Prostate gland (tissue), 2 donors: ENCODE data around the gene ATP8B3. TPM values are rescaled to one million over a fixed set of nuclear protein-coding genes. Genes with fewer than 3 reads are reported as not detected.

ENCODE experiments used
- DNase-seq: peaks from one replicate; pipeline ENCODE4 v3.0.0-alpha.2; 2019; ENCODE audit warnings: low spot score
- H3K27ac ChIP-seq, 2 donors: fragments of 200-600 bp; sonication (generic); 2 replicates each; pipeline ENCODE4 v1.5.1; 2017 to 2019
- H3K27me3 ChIP-seq: fragments of 200-600 bp; sonication (generic); replicated peaks from 2 replicates; pipeline ENCODE4 v1.5.1; 2019; ENCODE audit not compliant: insufficient read depth
- H3K36me3 ChIP-seq, 2 donors: fragments of 200-600 bp; sonication (generic); 1 replicate in 1 of 2; 2 replicates in 1 of 2; pipeline versions ENCODE4 v1.5.1 to v1.8.1; 2017 to 2019
- H3K4me1 ChIP-seq: fragments of 200-600 bp; sonication (generic); replicated peaks from 2 replicates; pipeline ENCODE4 v1.5.1; 2019
- H3K4me3 ChIP-seq, 2 donors: fragments of 200-600 bp; sonication (generic); 2 replicates each; pipeline ENCODE4 v1.5.1; 2017 to 2019
- H3K9me3 ChIP-seq: fragments of 200-600 bp; sonication (generic); 2 replicates; pipeline ENCODE4 v1.5.1; 2017
- CTCF ChIP-seq, 4 experiments: fragments of 200-600 bp in 2 of 4; fragments of 450-650 bp in 2 of 4; sonication (generic) in 2 of 4; IDR thresholded peaks; 1 replicate in 3 of 4; 2 replicates in 1 of 4; pipeline ENCODE4 v1.5.1; 2016 to 2019; ENCODE audit warnings: antibody characterized with exemption in 4 of 4, mild to moderate bottlenecking in 2 of 4, moderate library complexity in 2 of 4
- POLR2A ChIP-seq: fragments of 450-650 bp; IDR thresholded peaks from one replicate; pipeline ENCODE4 v1.6.1; 2016; ENCODE audit warnings: antibody characterized with exemption, mild to moderate bottlenecking
- POLR2AphosphoS5 ChIP-seq: sonication (generic); formaldehyde crosslinking; IDR thresholded peaks from one replicate; pipeline ENCODE4 v1.6.1; 2017; ENCODE audit warnings: antibody characterized with exemption
- WGBS: methylation state at CpG from one replicate; pipeline ENCODE4 v1.1.5; 2018; 5-methylcytosine and 5-hydroxymethylcytosine counted together
- intact Hi-C: fragments of 100-400 bp; cut with DNase I; formaldehyde crosslinking; loops from one replicate; pipeline ENCODE4 v1.14.2; 2022
- total RNA-seq, 2 donors: library from RNA; depleted of rRNA; stranded (reverse); fragments of >200 nt; gene quantifications; one replicate each; pipeline ENCODE4 v1.1.0, GENCODE V29; 2016

Gene ATP8B3
- total RNA-seq, 2 donors from 2014 or later, result 0.18 to 4.7 TPM

DNA sequence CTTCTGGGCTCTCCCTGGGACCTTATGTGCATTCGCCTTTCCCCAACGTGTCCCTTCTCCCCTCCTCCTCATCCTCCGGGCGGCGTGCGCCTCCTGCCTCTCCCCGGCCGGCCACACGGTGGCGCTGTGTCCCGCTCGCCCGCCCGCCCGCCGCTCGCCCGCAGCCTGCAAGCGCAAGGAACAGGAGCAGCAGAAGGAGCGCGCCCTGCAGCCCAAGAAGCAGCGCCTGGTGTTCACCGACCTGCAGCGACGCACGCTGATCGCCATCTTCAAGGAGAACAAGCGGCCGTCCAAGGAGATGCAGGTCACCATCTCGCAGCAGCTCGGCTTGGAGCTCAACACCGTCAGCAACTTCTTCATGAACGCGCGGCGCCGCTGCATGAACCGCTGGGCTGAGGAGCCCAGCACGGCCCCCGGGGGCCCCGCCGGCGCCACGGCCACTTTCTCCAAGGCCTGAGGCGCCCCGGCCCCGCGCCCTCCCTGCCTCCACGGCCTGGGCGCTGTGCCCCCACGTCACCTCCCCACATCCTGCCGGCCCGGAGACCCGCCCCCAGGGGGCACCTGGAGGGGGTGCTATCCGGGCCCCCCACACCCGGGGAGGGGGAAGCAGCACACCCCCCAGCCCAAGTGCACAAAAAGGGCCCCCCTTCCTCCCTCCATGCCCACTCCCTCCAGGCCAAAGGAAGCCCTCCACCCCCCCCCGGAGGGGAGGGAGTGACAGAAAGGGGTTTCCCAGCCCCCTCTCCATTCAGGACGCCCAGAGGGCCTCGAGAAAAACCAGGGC is 36.9 kb downstream of the ATP8B3 start:
- H3K36me3 ChIP-seq, result no peaks in the 10 kb centered on the region
- peaks cover 49% of the 10 kb centered on the region for H3K27me3 ChIP-seq
- H3K4me1 ChIP-seq, result no peaks in the 10 kb centered on the region
- 6% methylated on average over 52 of the region's 59 CpGs for whole genome bisulfite sequencing
- H3K9me3 ChIP-seq, result no peaks in the 10 kb centered on the region
- intact Hi-C loops, result no loop called here
- no peak for TF ChIP-seq POLR2A
- TF ChIP-seq CTCF (IDR thresholded peaks at IDR 0.05), result peak in 2 of 4 experiments; percentile 30 to 36
- no peak overlapping the region for H3K27ac ChIP-seq
- DNase-seq, result no peak
- H3K4me3 ChIP-seq, result no peak overlapping the region

DNA sequence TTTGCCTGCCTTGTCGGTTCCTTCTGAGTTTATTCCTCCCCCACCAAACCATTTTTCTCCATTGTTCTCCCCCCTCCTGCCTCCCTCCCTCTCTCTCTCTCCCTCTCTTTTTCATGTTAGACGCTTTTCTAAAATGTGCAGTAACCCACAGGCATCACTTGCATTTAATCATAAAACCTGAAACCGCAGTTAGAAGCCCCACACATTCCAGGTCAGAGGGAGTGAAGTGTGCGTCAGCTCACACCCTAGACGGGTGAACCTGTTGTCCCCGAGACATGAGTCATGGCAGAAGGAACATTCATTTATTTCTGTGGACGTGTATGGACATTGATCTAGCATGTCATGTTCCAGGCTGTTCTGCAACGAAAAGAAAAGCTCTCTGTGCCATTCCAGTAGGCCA is 38.9 kb downstream of the ATP8B3 start:
- Histone ChIP-seq H3K4me3 (no peak overlapping the region), H3K36me3 (no peaks in the 10 kb centered on the region), H3K4me1 (no peaks in the 10 kb centered on the region), H3K9me3 (no peaks in the 10 kb centered on the region), H3K27ac (no peak overlapping the region), H3K27me3 (peaks cover 50% of the 10 kb centered on the region)
- no peak for TF ChIP-seq POLR2A
- TF ChIP-seq POLR2AphosphoS5, result peak; percentile 18
- 18% methylated on average over 8 of the region's 8 CpGs for WGBS
- DNase-seq, result peak; percentile 7
- intact Hi-C loops, result no loop called here

- DNase-seq, result no peak
- H3K4me3 ChIP-seq, result no peak overlapping the region
- H3K4me1 ChIP-seq, result no peaks in the 10 kb centered on the region
- 97% methylated on average over 4 of the region's 4 CpGs for WGBS
- peaks cover 57% of the 10 kb centered on the region for H3K27me3 ChIP-seq
- no peaks in the 10 kb centered on the region for H3K36me3 ChIP-seq
- intact Hi-C loops, result no loop called here
- TF ChIP-seq POLR2A (no peak), POLR2AphosphoS5 (no peak), CTCF (IDR thresholded peaks at IDR 0.05) (no peak)
- H3K9me3 ChIP-seq, result no peaks in the 10 kb centered on the region
- H3K27ac ChIP-seq, result no peak overlapping the region
Observed at GRCh38 chr19:1770866-1771576, 41.1 kb downstream of the ATP8B3 start.

- Histone ChIP-seq H3K9me3 (no peaks in the 10 kb centered on the region), H3K27ac (no peak overlapping the region), H3K36me3 (no peaks in the 10 kb centered on the region), H3K4me1 (no peaks in the 10 kb centered on the region), H3K4me3 (no peak overlapping the region), H3K27me3 (peaks cover 55% of the 10 kb centered on the region)
- DNase-seq, result no peak
- TF ChIP-seq POLR2AphosphoS5, result no peak
- TF ChIP-seq POLR2A, result no peak
- no peak for TF ChIP-seq CTCF (IDR thresholded peaks at IDR 0.05)
- intact Hi-C loops, result loop anchor here (10.0 kb wide), 1 partner anchor 225 kb away; no protein-coding TSS in a partner anchor
- WGBS, result 4% methylated on average over 12 of the region's 12 CpGs
Observed at GRCh38 chr19:1769645-1769985, 42.5 kb downstream of the ATP8B3 start.

- H3K9me3 ChIP-seq, result no peaks in the 10 kb centered on the region
- peaks cover 55% of the 10 kb centered on the region for H3K27me3 ChIP-seq
- TF ChIP-seq POLR2A, result no peak
- TF ChIP-seq CTCF (IDR thresholded peaks at IDR 0.05), result no peak
- TF ChIP-seq POLR2AphosphoS5, result no peak
- H3K27ac ChIP-seq, result no peak overlapping the region
- no peak for DNase-seq
- intact Hi-C loops, result loop anchor here (10.0 kb wide), 1 partner anchor 224 kb away; no protein-coding TSS in a partner anchor
- 73% methylated on average over 9 of the region's 9 CpGs for WGBS
- no peaks in the 10 kb centered on the region for H3K36me3 ChIP-seq
- H3K4me3 ChIP-seq, result no peak overlapping the region
- no peaks in the 10 kb centered on the region for H3K4me1 ChIP-seq
Observed at GRCh38 chr19:1768918-1769644, 43.0 kb downstream of the ATP8B3 start.
